ENCODE data around the gene PTGES3L. TPM values are rescaled to one million over a fixed set of nuclear protein-coding genes. Genes with fewer than 3 reads are reported as not detected.

PTGES3L gene
- total and polyA plus RNA-seq, 2 of the 13 experiments (the other 11 are each of a cell fraction or from before 2014, with no cell fraction given) = 1.2 to 2.9 TPM

- 0 out of 2 replicates have a peak, but pooled peaks have one; percentile 51 for TF ChIP-seq RCOR2 (CRISPR knock-in tag; IDR thresholded peaks at IDR 0.05)
- peak; percentile 85 for TF ChIP-seq MAFF (IDR thresholded peaks at IDR 0.05; ENCODE audit: low read depth, low read length)
- TF ChIP-seq ZNF761 (CRISPR knock-in tag; conservative IDR thresholded peaks at IDR 0.05) = 0 out of 2 replicates have a peak, but pooled peaks have one; percentile 11
- TF ChIP-seq ZBTB26 (CRISPR knock-in tag; IDR thresholded peaks at IDR 0.05; ENCODE audit: borderline replicate concordance) = peak; percentile 89
- TF ChIP-seq MAFG (CRISPR knock-in tag; IDR thresholded peaks at IDR 0.05) = peak; percentile 92
- TF ChIP-seq NRL (CRISPR knock-in tag; IDR thresholded peaks at IDR 0.05; ENCODE audit: borderline replicate concordance) = no peak
- peak; percentile 63 for TF ChIP-seq HOMEZ (CRISPR knock-in tag; IDR thresholded peaks at IDR 0.05; ENCODE audit: low read depth)
- 0 out of 2 replicates have a peak, but pooled peaks have one; percentile 41 for TF ChIP-seq ZSCAN20 (CRISPR knock-in tag; IDR thresholded peaks at IDR 0.05; ENCODE audit: borderline replicate concordance)
- TF ChIP-seq HCFC1 (IDR thresholded peaks at IDR 0.05; ENCODE audit: low read depth, low read length) = no peak
- TF ChIP-seq ZNF576 (CRISPR knock-in tag; IDR thresholded peaks at IDR 0.05) = no peak
- peak; percentile 63; the same call in 1 of the 2 replicates for TF ChIP-seq KMT2A (CRISPR knock-in tag; IDR thresholded peaks at IDR 0.05)
- TF ChIP-seq KLF12 (CRISPR knock-in tag; IDR thresholded peaks at IDR 0.05; ENCODE audit: borderline replicate concordance) = 0 out of 2 replicates have a peak, but pooled peaks have one; percentile 62
- no peak for TF ChIP-seq ESRRA (CRISPR knock-in tag; IDR thresholded peaks at IDR 0.05; ENCODE audit: low read depth)
- TF ChIP-seq KLF9 (CRISPR knock-in tag; IDR thresholded peaks at IDR 0.05; ENCODE audit: low read depth) = 0 out of 2 replicates have a peak, but pooled peaks have one; percentile 34
- 0 out of 2 replicates have a peak, but pooled peaks have one; percentile 30 for TF ChIP-seq IRF2 (CRISPR knock-in tag; IDR thresholded peaks at IDR 0.05)
- no peak for TF ChIP-seq ZSCAN5A (CRISPR knock-in tag; IDR thresholded peaks at IDR 0.05; ENCODE audit: borderline replicate concordance)
- TF ChIP-seq ZFP37 (CRISPR knock-in tag; IDR thresholded peaks at IDR 0.05; ENCODE audit: borderline replicate concordance) = 0 out of 2 replicates have a peak, but pooled peaks have one; percentile 27
- peak; percentile 65; the same call in 1 of the 2 replicates for TF ChIP-seq KLF11 (CRISPR knock-in tag; IDR thresholded peaks at IDR 0.05)
- TF ChIP-seq ZNF331 (CRISPR knock-in tag; IDR thresholded peaks at IDR 0.05) = peak; percentile 70
- TF ChIP-seq SAP130 (CRISPR knock-in tag; IDR thresholded peaks at IDR 0.05; ENCODE audit: low read depth) = peak; percentile 84
- peak; percentile 99 for TF ChIP-seq NFE2L2 (IDR thresholded peaks at IDR 0.05; ENCODE audit: low read length)
- no peak for TF ChIP-seq ZNF616 (CRISPR knock-in tag; IDR thresholded peaks at IDR 0.05; ENCODE audit: low read depth)
- no peak for TF ChIP-seq RNF2 (conservative IDR thresholded peaks at IDR 0.05; ENCODE audit: low read depth)
- peak; percentile 86; the same call in 1 of the 2 replicates for TF ChIP-seq ERF (CRISPR knock-in tag; IDR thresholded peaks at IDR 0.05)
- TF ChIP-seq CREB1 (IDR thresholded peaks at IDR 0.05) = no peak
- peak; percentile 47; the same call in 1 of the 2 replicates for TF ChIP-seq CREB1 (CRISPR knock-in tag; IDR thresholded peaks at IDR 0.05)
- TF ChIP-seq ZKSCAN8 (CRISPR knock-in tag; IDR thresholded peaks at IDR 0.05; ENCODE audit: borderline replicate concordance) = peak; percentile 81; the same call in 1 of the 2 replicates
- TF ChIP-seq NFYB (CRISPR knock-in tag; IDR thresholded peaks at IDR 0.05) = peak; percentile 24; the same call in 1 of the 2 replicates
Observed at GRCh38 chr17:42928714-42929496, 51.0 kb downstream of the PTGES3L start (continued).

All from HepG2 (cell line).